Measurements from ENCODE around the gene ZNF764.
"Not testable (repeated sequence)": the region's sequence is repeated elsewhere in the genome, so short reads cannot be mapped to it uniquely, and the experiment has no call there.

Gene ZNF764

GRCh38 chr16:30527635-30528178 is 30.5 kb downstream of the ZNF764 start:
- no peak for DNase-seq (ENCODE audit: low read depth in 3 of 3)

GRCh38 chr16:30526823-30527634 is 31.1 kb downstream of the ZNF764 start:
- peak; percentile 93 to 96 (median 96) for DNase-seq (ENCODE audit: low read depth in 3 of 3)

- peak in 1 of 3 donors; percentile 31 for DNase-seq (ENCODE audit: low read depth in 3 of 3)
These were observed 31.9 kb downstream of the ZNF764 start, which contains the start of gene ZNF768 for GRCh38 chr16:30526137-30526822. Gene ZNF768, minus strand, starts transcription at chr16:30526566. Its CDS starts 153 bp downstream, at chr16:30526413.

- DNase-seq (ENCODE audit: low read depth in 3 of 3) = no peak
These were observed 32.4 kb downstream of the ZNF764 start for GRCh38 chr16:30525844-30526136.

- DNase-seq (ENCODE audit: low read depth in 3 of 3) = no peak
These were observed 33.3 kb downstream of the ZNF764 start for GRCh38 chr16:30524575-30525568.

- DNase-seq (ENCODE audit: low read depth in 3 of 3) = no peak
These were observed 34.2 kb downstream of the ZNF764 start for GRCh38 chr16:30523768-30524574.

- not testable (repeated sequence) for DNase-seq (ENCODE audit: low read depth in 3 of 3)
These were observed 35.3 kb downstream of the ZNF764 start for GRCh38 chr16:30522702-30523463.

GRCh38 chr16:30521873-30522641 is 36.1 kb downstream of the ZNF764 start:
- no peak for DNase-seq (ENCODE audit: low read depth in 3 of 3)

- DNase-seq (ENCODE audit: low read depth in 3 of 3) = no peak
These were observed 36.7 kb downstream of the ZNF764 start for GRCh38 chr16:30521476-30521872.

GRCh38 chr16:30519120-30520049 is 38.8 kb downstream of the ZNF764 start:
- DNase-seq (ENCODE audit: low read depth in 3 of 3) = no peak

- DNase-seq (ENCODE audit: low read depth in 3 of 3) = no peak
These were observed 39.6 kb downstream of the ZNF764 start for GRCh38 chr16:30518552-30518951.

GRCh38 chr16:30515275-30515674 is 42.9 kb downstream of the ZNF764 start:
- no peak for DNase-seq (ENCODE audit: low read depth in 3 of 3)

- DNase-seq (ENCODE audit: low read depth in 3 of 3) = no peak
These were observed 46.7 kb downstream of the ZNF764 start for GRCh38 chr16:30511509-30511908.

- no peak for DNase-seq (ENCODE audit: low read depth in 3 of 3)
These were observed 47.7 kb downstream of the ZNF764 start for GRCh38 chr16:30510376-30510938.

GRCh38 chr16:30509081-30509765 is 49.0 kb downstream of the ZNF764 start:
- no peak for DNase-seq (ENCODE audit: low read depth in 3 of 3)

All from stimulated activated CD4-positive, alpha-beta T cell treated with anti-CD3 and anti-CD28 coated beads, TNF-alpha, amount 100 ng/mL, for 48 hours (primary cell).